GM18907 (cell line): ENCODE results near the gene KRTAP10-2.
"Not testable (repeated sequence)": the region's sequence is repeated elsewhere in the genome, so short reads cannot be mapped to it uniquely, and the experiment has no call there.

Source experiments
- ATAC-seq: cut with Tn5 transposase; IDR thresholded peaks from one replicate; pipeline ENCODE4 v1.9.1; 2021; ENCODE audit warnings: mild to moderate bottlenecking, moderate library complexity; ENCODE audit not compliant: unreplicated experiment

The KRTAP10-2 gene

GRCh38 chr21:44551340-44551961 is at the start of gene KRTAP10-2:
TSS of gene KRTAP10-2 (minus strand) at chr21:44551505. CDS start at chr21:44551458, 47 bp downstream.
- ATAC-seq = no peak

DNA sequence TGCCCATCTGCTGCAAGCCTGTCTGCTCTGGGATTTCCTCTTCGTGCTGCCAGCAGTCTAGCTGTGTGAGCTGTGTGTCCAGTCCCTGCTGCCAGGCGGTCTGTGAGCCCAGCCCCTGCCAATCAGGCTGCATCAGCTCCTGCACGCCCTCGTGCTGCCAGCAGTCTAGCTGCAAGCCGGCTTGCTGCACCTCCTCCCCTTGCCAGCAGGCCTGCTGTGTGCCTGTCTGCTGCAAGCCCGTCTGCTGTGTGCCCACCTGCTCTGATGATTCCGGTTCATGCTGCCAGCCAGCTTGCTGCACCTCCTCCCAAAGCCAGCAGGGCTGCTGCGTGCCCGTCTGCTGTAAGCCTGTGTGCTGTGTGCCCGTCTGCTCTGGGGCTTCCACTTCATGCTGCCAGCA is 49.8 kb upstream of the KRTAP10-2 start:
- not testable (repeated sequence) for ATAC-seq

- ATAC-seq = not testable (repeated sequence)
These were observed 49.0 kb upstream of the KRTAP10-2 start, which contains the start of gene KRTAP10-7 for GRCh38 chr21:44600118-44600978. TSS of gene KRTAP10-7 (plus strand) at chr21:44600597. CDS start at chr21:44600622, 25 bp downstream.

DNA sequence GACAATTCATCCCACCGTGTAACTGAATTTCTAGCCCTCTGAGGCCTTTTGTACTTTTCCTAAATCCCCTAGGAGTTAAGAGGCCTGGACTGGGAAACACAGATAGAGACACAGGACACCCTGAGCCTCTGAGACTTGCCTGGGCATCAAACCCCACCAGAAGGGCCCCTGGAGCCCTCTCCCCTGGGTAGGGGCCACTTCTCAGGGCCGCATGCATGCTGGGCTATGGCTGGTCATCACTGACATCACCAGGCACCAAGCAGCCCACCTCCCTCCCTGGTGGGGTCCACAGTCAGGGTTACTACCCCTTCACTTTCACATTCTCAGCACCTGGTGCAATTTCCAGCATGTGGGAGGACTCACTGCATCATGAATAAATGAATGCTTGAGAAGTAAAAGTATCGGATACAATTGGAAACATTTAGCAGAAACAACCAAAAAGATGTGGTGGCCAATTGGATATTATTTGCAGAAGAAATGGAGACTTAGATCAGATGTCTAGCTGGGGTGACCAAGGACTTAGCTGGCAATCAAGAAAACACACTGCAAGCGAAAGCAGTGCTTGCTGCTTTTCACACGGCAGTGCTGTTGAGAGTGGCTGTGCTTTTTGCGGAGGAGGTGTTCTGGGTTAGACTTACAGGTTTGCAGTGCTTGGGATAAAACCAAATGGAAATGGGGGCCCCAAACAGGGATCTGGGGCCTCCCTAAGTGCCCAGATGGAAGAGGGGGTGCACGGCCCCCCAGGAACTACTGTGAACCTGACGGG is 48.1 kb upstream of the KRTAP10-2 start:
- ATAC-seq = no peak

GRCh38 chr21:44598061-44598460 is 46.8 kb upstream of the KRTAP10-2 start:
- no peak for ATAC-seq

- ATAC-seq = no peak
These were observed 44.9 kb upstream of the KRTAP10-2 start for GRCh38 chr21:44596068-44596725.

DNA sequence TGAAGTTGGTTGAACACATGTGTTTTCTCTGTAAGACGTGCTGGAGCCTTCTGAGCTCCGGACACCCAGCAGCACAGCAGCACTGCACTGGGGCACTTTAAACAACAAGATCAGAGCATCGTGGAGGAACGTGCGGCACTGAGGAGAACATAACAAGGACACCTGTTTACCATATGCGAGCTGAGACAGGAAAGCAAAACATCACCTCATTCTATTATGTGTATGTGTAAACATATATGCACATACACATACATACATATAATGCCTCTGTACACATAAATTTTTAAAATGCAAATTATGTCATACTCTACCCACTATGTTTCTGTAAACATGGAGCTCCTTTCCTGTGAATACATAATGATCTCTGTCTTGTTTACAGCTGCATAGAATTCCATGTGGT is 44.2 kb upstream of the KRTAP10-2 start:
- no peak for ATAC-seq

- ATAC-seq = no peak
These were observed 43.2 kb upstream of the KRTAP10-2 start for GRCh38 chr21:44594406-44594916.

- ATAC-seq = no peak
These were observed 42.5 kb upstream of the KRTAP10-2 start for GRCh38 chr21:44593598-44594405.

DNA sequence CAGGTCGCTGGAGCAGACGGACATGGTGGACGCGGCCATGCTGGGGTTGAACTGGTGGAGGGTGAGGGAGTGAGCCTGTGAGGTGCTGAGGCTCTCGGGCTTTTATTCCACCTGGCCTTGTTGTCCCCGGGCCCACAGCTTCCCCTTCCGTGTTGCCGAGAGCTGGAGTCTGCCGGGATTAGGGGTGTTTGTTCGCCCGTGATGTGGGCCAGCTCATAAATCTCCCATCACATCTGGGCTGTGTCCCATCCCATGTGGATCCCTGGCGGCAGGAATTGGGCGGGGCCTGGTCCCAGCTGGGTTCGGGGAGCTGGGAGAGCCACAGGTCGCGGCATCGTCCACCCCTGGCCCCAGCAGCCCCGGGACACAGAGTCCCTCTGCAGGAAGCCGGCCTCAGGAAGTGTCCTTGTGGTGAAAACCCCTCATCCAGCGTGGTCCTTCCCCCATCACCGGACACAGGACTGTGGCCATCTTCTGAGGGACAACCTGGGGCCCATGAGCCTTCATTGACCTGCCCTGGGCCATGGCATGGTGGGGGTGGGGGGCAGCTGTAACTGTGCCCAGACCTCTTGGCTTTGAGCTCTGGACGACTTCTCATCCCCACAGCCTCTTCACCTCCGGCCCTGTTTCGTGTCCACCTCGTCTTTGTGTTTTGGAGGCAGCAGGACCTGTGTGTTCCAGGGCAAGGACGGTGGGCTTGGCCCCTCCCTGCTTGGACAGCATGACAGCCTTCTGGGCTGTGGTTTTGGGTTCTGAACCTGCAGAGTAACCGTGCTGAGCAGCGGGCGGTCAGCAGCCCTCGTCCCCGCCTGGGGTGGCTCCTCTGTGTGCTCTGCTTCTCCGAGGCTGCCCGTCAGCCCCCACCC is 41.4 kb upstream of the KRTAP10-2 start, which contains the start of gene KRTAP10-6:
Gene KRTAP10-6, minus strand, starts transcription at position 60 of the 866 bp plus-strand sequence. Its CDS starts 21 bp downstream, at position 39.
- no peak for ATAC-seq

- ATAC-seq = not testable (repeated sequence)
These were observed 40.5 kb upstream of the KRTAP10-2 start for GRCh38 chr21:44591801-44592130.

DNA sequence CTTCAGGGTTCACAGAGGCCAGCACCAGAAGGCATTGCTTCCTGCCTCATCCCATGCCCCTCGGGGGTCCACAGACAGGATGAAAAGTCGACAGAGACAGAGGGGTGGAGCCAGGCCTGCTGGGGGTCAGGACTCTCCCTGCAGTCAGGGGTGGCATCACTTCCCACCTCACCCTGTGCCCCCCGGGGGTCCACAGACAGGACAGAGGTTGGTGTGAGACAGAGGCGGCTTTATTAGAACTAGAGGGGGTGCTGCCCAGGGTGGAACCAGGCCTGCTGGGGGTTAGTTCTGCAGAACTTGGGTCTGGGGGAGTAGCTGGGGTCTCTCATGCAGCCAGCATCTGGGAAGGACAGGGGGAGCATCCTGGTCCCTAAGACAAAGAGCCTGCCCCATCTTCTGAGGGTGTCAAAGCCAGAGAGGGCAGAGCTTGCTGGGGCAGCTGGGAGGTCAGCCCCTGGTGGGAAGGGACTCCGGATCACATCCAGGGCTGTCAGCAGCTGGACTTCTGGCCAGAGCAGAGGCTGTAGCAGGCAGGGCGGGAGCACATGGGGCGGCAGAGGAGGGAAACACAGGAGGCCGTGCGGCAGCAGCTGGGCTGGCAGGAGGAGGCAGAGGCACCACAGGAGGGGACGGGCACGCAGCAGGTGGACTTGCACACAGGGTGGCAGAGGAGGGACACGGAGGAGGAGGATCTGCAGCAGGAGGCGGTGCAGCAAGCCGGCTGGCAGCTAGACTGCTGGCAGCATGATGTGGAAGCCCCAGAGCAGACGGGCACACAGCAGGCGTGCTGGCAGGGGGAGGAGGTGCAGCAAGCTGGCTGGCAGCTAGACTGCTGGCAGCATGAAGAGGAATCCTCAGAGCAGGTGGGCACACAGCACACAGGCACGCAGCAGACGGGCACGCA is 39.8 kb upstream of the KRTAP10-2 start:
- ATAC-seq = not testable (repeated sequence)

DNA sequence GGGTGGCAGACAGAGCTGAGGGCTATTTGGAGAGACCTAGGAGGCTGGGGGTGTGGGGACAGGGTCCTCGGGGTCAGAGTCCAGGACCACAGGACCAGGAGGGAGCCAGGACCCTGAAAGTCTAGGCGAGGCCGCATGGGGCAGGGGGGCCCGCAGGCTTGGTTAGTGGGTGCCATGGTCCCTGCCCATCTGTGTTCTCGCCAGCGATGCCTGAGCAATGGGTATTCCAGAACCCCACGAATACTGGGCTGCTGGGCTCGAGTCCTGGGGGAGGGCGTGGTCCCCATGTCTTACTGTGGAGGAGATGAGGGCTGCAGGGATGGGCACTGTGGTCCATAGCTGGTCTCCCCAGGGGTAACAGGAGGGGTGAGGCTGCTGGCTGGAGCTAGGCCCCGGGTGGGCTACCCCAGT is 39.0 kb upstream of the KRTAP10-2 start:
- ATAC-seq = no peak

DNA sequence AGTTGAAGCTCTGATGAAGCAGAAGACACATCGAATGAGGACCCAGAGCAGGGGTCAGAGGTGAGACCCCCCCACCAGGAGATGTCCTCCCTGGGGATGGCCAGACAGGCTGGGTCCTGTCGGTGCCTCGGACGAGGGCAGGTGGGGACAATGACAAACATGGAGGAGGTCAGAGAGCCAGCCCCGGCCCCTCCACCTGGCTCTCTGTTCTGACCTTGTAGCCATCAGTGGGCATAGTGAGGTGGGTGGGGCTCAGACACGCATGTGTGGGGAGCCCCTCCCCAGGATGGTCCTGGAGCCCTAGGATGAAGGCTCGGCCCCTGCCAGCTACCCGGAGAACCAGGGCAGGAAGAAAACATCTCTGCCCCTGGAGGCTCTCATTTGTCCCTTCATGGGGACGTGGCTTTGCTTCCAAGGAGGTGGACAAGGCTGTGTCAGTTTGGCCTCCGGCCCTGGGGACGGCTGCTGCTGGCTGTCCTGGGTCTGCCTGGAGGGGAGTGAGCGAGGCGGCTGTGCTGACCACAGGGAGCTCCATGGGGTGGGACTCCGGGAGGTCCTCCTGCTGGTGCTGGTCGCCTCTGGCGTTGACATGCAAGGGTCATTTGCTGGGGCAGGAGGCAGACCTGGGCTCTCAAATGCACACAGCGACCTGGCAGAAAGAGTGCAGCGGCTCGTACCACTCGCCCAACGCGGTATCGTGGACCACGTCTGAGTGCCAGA is 38.4 kb upstream of the KRTAP10-2 start:
- no peak for ATAC-seq

DNA sequence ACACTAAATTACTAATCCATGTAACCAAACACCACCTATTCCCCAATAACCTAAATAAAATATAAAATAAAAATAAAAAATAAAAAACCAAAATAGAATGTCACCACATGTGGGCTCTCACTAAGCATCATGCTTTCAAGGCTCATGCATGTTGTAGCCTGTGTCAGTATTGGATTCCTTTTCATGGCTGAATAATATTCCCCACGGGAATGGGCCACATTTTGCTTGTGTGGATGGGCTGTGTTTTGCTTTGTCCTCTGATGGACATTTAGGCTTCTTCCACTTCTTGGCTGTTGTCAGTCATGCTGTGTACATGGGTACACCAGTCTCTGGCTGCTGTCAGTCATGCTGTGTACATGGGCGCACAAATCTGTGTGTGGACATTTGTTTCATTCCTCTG is 37.8 kb upstream of the KRTAP10-2 start:
- no peak for ATAC-seq

DNA sequence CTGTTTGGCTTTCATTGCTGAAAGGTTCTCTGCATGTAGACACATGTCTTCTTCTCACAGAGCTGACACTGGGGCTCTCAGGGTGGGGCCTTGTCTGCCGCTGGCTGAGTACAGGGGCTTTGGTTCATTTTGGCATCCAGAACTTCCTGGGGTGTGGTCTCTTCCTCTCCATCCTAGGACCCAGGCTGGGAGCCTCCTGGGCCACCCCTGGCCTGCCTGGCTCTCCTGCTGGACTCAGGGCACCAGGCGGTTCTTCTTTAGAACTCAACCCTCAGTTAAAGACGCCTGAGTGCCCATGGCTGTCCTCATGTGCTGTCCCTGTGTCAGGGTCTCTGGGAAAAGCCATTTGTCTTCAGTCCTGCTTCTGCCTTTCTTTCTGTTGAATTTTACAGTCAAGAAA is 34.6 kb upstream of the KRTAP10-2 start:
- no peak for ATAC-seq

- no peak for ATAC-seq
These were observed 32.5 kb upstream of the KRTAP10-2 start for GRCh38 chr21:44583800-44584147.
